ENCODE measurements around the gene SLC38A7. TPM values are rescaled to one million over a fixed set of nuclear protein-coding genes. Genes with fewer than 3 reads are reported as not detected.

The SLC38A7 gene
- total RNA-seq, 1 donor from 2014 or later = 40.2 TPM

GRCh38 chr16:58730724-58731370 lies 46.3 kb upstream of the SLC38A7 start:
- H3K4me1 ChIP-seq (ENCODE audit: insufficient read depth, low read length) = peaks cover 9% of the 10 kb centered on the region
- no peak for TF ChIP-seq CTCF (IDR thresholded peaks at IDR 0.05; ENCODE audit: insufficient read depth, low read depth, low read length)
- no peak for TF ChIP-seq EZH2 (IDR thresholded peaks at IDR 0.05; ENCODE audit: insufficient read depth, low read length)
- peaks cover 6% of the 10 kb centered on the region for H3K36me3 Mint-ChIP-seq (ENCODE audit: low read depth, unreplicated experiment)
- H3K4me3 Mint-ChIP-seq (ENCODE audit: unreplicated experiment) = no peak overlapping the region
- H3K9me3 Mint-ChIP-seq (ENCODE audit: unreplicated experiment) = no peaks in the 10 kb centered on the region
- no peak overlapping the region for H3K9ac ChIP-seq (ENCODE audit: low read length)
- peaks cover 75% of the 10 kb centered on the region for H3K79me2 ChIP-seq (ENCODE audit: insufficient read depth, low read length)
- no peak overlapping the region for H2AFZ ChIP-seq (ENCODE audit: low read depth, low read length)
- H3K27me3 Mint-ChIP-seq (ENCODE audit: low read depth, unreplicated experiment) = no peaks in the 10 kb centered on the region
- H3K4me1 Mint-ChIP-seq (ENCODE audit: low read depth, unreplicated experiment) = peaks cover 9% of the 10 kb centered on the region
- H3K27ac Mint-ChIP-seq (ENCODE audit: unreplicated experiment) = no peak overlapping the region
- no peak for FAIRE-seq
- no peaks in the 10 kb centered on the region for H3K9me3 ChIP-seq (ENCODE audit: insufficient read depth, low read depth, low read length)
- H3K4me3 ChIP-seq (ENCODE audit: insufficient read depth, low read depth, low read length) = no peak overlapping the region
- H4K20me1 ChIP-seq (ENCODE audit: insufficient read depth, low read length) = peaks cover 55% of the 10 kb centered on the region
- no peaks in the 10 kb centered on the region for H3K27me3 ChIP-seq (ENCODE audit: insufficient read depth, low read length)
- H3K4me2 ChIP-seq (ENCODE audit: low read length) = no peak overlapping the region
- no peaks in the 10 kb centered on the region for H3K36me3 ChIP-seq (ENCODE audit: insufficient read depth, low read length)
- no peak for DNase-seq (ENCODE audit: low read depth)
- H3K27ac ChIP-seq (ENCODE audit: low read depth, low read length) = no peak overlapping the region

- no peaks in the 10 kb centered on the region for H3K9me3 ChIP-seq (ENCODE audit: insufficient read depth, low read depth, low read length)
- no peaks in the 10 kb centered on the region for H3K27me3 ChIP-seq (ENCODE audit: insufficient read depth, low read length)
- peaks cover 70% of the 10 kb centered on the region for H3K79me2 ChIP-seq (ENCODE audit: insufficient read depth, low read length)
- peaks cover 5% of the 10 kb centered on the region for H3K36me3 ChIP-seq (ENCODE audit: insufficient read depth, low read length)
- Mint-ChIP-seq H3K27ac (ENCODE audit: unreplicated experiment) (no peak overlapping the region), H3K9me3 (ENCODE audit: unreplicated experiment) (no peaks in the 10 kb centered on the region), H3K4me3 (ENCODE audit: unreplicated experiment) (no peak overlapping the region), H3K27me3 (ENCODE audit: low read depth, unreplicated experiment) (no peaks in the 10 kb centered on the region), H3K36me3 (ENCODE audit: low read depth, unreplicated experiment) (peaks cover 8% of the 10 kb centered on the region), H3K4me1 (ENCODE audit: low read depth, unreplicated experiment) (peaks cover 6% of the 10 kb centered on the region)
- H3K4me1 ChIP-seq (ENCODE audit: insufficient read depth, low read length) = peaks cover 9% of the 10 kb centered on the region
- H3K27ac ChIP-seq (ENCODE audit: low read depth, low read length) = no peak overlapping the region
- no peak overlapping the region for H3K9ac ChIP-seq (ENCODE audit: low read length)
- H3K4me2 ChIP-seq (ENCODE audit: low read length) = no peak overlapping the region
- TF ChIP-seq CTCF (IDR thresholded peaks at IDR 0.05; ENCODE audit: insufficient read depth, low read depth, low read length) (no peak), EZH2 (IDR thresholded peaks at IDR 0.05; ENCODE audit: insufficient read depth, low read length) (no peak)
- FAIRE-seq = no peak
- no peak overlapping the region for H2AFZ ChIP-seq (ENCODE audit: low read depth, low read length)
- no peak overlapping the region for H3K4me3 ChIP-seq (ENCODE audit: insufficient read depth, low read depth, low read length)
- peaks cover 62% of the 10 kb centered on the region for H4K20me1 ChIP-seq (ENCODE audit: insufficient read depth, low read length)
- DNase-seq (ENCODE audit: low read depth) = no peak
Measured at GRCh38 chr16:58727796-58728568, 43.4 kb upstream of the SLC38A7 start.

Measured in astrocyte (in vitro differentiated cells and primary cell).